Hematopoietic multipotent progenitor cell treated with erythropoietin and hydrocortisone succinate and interleukin-3 and kit ligand, for 6 days (in vitro differentiated cells): ENCODE results near the gene VPS13A.
"Not testable (repeated sequence)": the region's sequence is repeated elsewhere in the genome, so short reads cannot be mapped to it uniquely, and the experiment has no call there.

ENCODE experiments used
- DNase-seq: peaks from one replicate; pipeline ENCODE4 v3.0.0-alpha.2; 2015

Gene VPS13A

GRCh38 chr9:77305622-77306400 lies 128.5 kb downstream of the VPS13A start:
- DNase-seq: no peak

GRCh38 chr9:77307166-77307565 lies 129.8 kb downstream of the VPS13A start:
- no peak for DNase-seq

DNA sequence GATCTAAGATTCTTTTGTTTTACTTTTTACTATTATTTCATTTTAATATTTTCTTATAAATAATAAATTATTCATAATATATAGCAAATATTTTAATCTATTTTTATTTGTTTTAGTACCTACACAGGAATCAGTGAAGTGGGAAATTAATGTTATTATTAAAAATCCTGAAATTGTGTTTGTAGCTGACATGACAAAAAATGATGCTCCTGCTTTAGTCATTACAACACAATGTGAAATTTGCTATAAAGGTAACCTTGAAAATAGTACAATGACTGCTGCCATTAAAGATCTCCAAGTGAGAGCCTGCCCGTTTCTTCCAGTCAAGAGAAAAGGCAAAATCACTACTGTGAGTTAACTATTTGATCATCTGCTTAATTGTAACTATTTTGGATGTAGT lies 138.7 kb downstream of the VPS13A start:
- no peak for DNase-seq

GRCh38 chr9:77325058-77325457 lies 147.7 kb downstream of the VPS13A start:
- DNase-seq: no peak

GRCh38 chr9:77328102-77328501 lies 150.8 kb downstream of the VPS13A start:
- DNase-seq: no peak

GRCh38 chr9:77370064-77370463 lies 192.7 kb downstream of the VPS13A start:
- DNase-seq: no peak

DNA sequence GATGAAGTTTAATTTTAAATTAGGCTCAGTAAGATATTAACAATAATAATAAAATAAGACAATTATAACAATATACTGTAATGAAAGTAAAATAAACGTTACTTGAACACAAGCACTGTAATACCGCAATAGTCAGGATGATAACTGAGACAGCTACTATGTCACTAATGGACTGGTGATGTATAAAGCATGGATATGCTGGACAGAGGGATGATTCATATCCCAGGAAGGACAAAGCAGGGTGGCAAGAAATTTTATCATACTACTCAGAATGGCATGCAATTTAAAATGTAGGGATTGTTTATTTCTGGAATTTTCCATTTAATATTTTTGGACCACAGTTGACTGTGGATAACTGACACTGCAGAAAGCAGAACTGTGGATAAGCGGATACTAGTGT lies 196.9 kb downstream of the VPS13A start:
- DNase-seq: no peak

GRCh38 chr9:77375956-77376532 lies 198.7 kb downstream of the VPS13A start:
- DNase-seq: no peak

- DNase-seq: no peak
Observed at GRCh38 chr9:77384406-77384805, 207.1 kb downstream of the VPS13A start.

DNA sequence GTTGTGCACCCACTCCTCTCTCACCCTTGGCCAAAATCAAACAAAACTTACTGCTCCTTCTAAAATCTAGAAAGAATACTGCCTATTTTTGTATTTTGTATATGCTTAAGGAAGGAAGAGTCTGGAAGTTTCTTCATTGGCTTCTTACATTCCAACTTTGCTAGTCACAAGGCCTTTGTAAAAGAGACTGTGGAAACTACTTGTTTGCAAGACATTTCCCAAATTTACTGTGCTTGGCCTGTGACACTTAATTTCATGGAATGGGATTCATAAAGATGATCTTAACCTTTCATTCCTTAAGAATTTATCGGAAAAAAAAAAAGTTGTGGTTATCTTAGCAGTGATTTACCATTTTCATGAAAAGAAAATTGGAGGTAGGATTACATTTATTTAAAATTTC lies 208.9 kb downstream of the VPS13A start:
- DNase-seq: no peak

GRCh38 chr9:77391834-77392233 lies 214.5 kb downstream of the VPS13A start:
- DNase-seq: no peak

GRCh38 chr9:77392328-77392727 lies 215.0 kb downstream of the VPS13A start:
- DNase-seq: no peak

DNA sequence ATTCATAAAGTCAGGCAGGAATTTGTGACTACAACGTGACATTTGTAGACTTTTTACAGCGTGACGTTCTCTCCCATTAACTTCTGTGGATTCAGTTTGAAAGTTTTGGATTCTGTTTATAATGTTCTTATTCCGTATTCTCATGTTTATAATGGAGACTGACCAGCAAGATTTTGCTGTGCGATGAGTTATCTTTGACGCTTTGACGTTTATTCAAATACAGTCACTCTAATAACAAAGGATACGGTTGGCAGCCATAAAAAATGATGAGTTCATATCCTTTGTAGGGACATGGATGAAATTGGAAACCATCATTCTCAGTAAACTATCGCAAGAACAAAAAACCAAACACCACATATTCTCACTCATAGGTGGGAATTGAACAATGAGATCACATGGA lies 221.2 kb downstream of the VPS13A start:
- not testable (repeated sequence) for DNase-seq

DNA sequence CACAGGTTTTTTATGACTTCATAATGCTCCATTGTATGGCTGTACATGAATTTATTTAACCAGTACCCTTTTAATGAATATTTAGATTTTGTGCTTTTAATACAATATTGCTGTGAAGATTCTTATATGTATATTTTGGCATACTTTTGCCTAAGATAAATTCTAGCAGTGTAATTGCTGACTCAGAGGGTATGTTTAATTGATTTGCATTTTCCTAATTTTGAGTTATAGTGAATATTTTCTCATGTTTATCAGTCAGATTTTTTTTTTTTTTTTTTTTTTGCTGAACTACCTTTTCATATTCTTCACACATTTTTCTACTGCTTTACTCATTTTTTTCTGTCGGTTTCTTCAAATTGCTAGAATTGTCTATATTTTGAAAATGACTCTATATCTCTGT lies 222.6 kb downstream of the VPS13A start:
- DNase-seq: no peak

- no peak for DNase-seq
Observed at GRCh38 chr9:77402286-77402685, 225.0 kb downstream of the VPS13A start.

DNA sequence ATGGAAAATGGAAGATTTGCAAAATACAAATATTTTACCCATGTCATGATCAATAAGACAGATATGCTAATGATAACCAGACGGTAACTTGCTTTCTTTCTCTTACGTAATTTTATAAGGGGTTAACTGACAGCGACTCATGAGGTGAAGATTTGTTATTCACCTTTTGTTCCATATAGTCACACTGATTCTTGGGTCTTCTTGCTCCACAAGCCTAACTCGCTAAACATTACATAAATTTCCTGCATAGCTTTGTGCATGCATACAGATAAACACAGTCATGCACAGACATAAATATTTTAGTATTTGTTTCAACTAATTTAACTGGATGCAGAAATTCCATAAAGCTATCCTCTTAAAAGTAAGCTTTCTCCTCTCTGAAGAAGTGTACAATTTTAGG lies 225.9 kb downstream of the VPS13A start:
- no peak for DNase-seq

GRCh38 chr9:77408521-77408920 lies 231.2 kb downstream of the VPS13A start:
- not testable (repeated sequence) for DNase-seq

GRCh38 chr9:77417566-77417965 lies 240.2 kb downstream of the VPS13A start:
- DNase-seq: peak; percentile 13

- no peak for DNase-seq
Observed at GRCh38 chr9:77418226-77418625, 240.9 kb downstream of the VPS13A start.

GRCh38 chr9:77420641-77421040 lies 243.3 kb downstream of the VPS13A start:
- no peak for DNase-seq

DNA sequence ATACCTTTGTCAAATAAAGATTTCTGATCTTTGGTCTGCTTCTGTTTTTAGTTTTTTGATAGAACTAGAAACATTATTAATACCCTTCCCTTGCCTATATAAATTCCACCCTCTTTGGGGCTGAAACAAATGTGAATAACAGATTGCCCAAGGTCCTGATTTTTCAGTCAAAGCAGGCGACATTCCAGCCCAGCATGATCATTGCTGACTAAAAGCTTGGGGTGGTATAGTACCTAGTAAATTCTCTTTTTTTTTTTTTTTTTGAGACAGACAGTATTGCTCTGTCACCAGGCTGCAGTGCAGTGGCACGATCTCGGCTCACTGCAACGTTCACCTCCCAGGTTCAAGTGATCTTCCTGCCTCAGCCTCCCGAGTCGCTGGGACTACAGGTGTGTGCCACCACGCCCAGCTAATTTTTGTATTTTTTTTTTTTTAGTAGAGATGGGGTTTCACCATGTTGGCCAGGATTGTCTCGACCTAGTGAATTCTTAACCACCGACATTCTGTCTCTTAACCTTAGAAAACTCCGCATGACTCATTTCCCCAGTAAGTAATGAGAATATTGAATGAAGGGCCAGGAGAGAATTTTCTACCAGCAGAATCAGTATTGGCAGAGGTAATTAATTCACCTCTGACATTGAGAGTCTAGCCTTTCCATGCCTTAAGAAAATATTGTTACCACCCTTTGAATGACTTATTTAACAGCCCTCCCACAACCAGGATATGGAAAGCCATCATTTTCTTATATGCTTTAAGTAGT lies 244.4 kb downstream of the VPS13A start:
- no peak for DNase-seq

- no peak for DNase-seq
Observed at GRCh38 chr9:77422969-77423368, 245.6 kb downstream of the VPS13A start.

DNA sequence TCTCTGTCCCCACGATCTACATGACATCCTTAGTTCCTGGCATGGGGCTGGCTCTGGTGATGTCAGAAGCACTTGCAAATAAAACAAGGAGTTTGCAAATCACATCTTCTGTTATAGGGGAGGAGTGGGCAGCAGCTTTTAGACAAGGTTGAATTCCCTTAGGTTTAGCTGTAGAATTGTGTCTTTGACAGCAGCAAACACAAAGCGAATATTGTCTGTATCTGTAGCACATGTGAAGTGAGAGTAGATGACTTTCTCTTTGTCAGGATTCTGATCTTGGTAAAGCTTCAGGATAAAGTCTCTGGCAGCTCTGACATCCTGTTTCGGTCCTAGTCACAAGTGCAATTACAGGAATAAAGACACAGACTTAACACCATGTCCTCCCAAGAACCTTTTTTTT lies 246.5 kb downstream of the VPS13A start:
- DNase-seq: no peak

DNA sequence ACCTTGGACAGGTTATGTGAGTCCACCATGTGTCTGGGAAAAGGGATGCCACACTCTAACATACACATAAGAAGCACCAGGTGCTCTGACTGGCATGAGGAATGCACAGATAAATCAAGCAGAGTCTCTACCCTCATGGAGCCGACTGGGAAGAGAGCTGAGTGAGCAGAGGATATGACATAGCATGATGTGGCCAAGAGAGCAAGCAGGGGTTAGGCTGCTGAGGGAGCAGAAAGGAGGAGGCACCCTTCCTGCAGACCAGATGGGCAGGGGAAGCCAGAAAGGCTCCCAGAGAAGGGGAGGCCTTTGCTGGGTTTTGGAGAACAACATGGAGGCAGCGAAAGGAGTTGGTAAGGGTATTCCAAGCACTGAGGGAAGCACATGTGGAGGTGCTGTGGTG lies 247.7 kb downstream of the VPS13A start:
- no peak for DNase-seq
